Embryonic facial prominence (tissue), 1 donor: ENCODE measurements around the gene SOBP.

ENCODE experiments used
- DNase-seq: peaks from one replicate; pipeline ENCODE4 v3.0.0-alpha.2; 2016; ENCODE audit errors: extremely low spot score

SOBP gene

GRCh38 chr6:107614828-107615227 is 124.9 kb downstream of the SOBP start:
- DNase-seq: no peak

GRCh38 chr6:107616775-107617174 is 126.9 kb downstream of the SOBP start:
- DNase-seq: no peak

DNA sequence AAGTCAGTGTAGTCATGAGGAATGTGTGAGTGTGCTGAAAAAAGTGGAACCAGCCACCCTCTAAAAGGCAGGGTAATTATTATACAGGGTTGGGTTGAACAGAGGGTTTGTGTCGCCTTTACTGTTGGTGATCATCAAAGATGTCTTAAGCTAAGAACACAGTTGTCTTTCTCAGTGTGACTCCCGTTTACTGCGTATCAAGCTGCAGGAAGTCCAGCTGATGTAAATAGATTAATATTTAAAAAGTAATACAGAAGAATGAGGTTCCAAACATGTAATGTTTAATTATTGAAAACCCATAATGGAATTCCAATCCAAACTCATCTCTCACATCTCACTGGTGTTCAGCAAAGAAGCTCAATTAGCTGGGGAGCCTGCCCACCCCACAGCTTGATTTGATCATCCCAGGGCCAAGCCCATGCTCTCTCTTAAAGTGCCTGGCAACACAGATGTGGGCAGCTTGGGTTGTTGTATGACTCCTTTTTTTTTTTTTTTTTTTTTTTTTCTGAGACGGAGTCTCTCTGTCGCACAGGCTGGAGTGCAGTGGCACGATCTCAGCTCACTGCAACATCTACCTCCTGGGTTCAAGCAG is 127.5 kb downstream of the SOBP start:
- DNase-seq: no peak

GRCh38 chr6:107618672-107619071 is 128.8 kb downstream of the SOBP start:
- DNase-seq: no peak

- DNase-seq: no peak
Observed at GRCh38 chr6:107620732-107621131, 130.8 kb downstream of the SOBP start.

GRCh38 chr6:107621229-107621937 is 131.5 kb downstream of the SOBP start:
- no peak for DNase-seq

DNA sequence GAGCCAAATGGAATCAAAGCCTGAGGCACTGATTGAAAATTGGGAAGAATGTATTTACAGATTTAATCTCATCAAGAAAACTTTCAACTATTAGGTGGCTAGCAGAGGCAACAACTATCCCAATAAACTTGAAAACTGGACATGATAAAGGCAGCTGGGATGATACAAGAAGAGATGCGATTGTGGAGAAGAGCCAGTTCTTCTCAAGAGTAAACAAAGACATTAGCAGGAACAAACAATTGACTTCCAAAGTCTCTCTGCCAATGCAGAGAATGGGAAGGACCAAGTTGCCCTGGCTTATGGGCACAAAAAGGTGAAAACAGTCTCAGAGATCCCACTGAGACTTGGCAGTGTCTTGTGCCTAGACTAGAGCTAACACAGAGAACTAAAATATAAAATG is 132.4 kb downstream of the SOBP start:
- no peak for DNase-seq

DNA sequence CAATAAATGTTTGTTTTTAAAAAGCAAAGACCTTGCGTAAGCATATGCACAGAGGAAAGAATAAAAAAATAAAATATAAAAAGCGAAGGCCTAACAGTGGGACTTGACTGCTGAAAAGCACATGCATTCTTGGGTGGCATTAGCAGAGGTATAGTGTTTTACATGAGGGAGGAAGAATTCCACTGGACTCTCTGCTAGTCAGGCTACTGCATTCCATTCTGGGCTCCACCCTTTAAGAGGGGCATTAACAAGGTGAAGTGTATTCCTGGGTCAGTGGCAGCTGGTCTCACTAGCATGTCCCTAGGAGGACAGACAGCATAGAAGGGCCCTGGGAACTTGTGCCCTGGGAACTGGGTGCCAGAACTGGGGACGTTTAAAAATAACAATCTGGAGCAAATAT is 134.1 kb downstream of the SOBP start:
- DNase-seq: no peak

GRCh38 chr6:107624541-107624940 is 134.6 kb downstream of the SOBP start:
- no peak for DNase-seq

DNA sequence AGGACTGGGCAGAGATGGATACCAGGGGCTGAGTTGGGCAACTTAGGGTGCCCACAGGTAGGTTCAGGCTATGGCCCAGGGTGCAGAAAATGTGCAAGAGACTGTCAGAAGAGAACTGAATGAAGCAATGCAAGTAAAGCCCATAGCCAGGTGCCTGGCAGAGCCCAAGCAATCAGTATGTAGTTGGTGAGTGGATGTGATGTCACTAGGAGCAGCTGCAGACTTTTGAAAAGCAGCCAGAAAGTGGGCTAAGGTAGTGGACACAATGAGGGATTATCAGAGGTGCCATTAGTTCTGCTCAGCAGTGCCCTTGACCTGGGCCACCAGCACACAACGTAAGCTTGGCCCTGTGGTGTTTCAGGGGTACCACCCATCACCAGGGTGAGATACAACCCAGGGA is 135.3 kb downstream of the SOBP start:
- DNase-seq: no peak

GRCh38 chr6:107626645-107627044 is 136.7 kb downstream of the SOBP start:
- DNase-seq: no peak

GRCh38 chr6:107627969-107628368 is 138.1 kb downstream of the SOBP start:
- DNase-seq: no peak

DNA sequence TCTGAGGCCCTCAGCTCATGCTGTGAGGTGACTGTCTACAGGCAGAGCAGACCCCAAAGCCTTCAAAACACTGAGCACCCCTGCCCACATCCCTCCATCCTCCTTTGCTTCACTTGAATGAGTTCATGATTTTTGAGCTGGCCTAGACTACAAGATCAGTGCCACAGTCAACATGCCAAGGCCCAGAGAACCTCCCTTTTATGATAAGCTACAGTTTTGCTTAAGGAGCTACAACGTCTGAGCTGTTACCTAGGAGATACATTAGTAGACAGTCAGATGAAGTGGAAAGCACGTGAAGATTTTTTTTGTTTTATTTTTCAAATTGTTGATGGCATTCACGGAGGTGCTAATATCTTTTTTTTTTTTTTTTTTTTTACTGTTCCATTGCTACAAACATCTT is 139.0 kb downstream of the SOBP start:
- no peak for DNase-seq

- DNase-seq: no peak
Observed at GRCh38 chr6:107629548-107630129, 139.7 kb downstream of the SOBP start.

- no peak for DNase-seq
Observed at GRCh38 chr6:107630348-107630977, 140.5 kb downstream of the SOBP start.

DNA sequence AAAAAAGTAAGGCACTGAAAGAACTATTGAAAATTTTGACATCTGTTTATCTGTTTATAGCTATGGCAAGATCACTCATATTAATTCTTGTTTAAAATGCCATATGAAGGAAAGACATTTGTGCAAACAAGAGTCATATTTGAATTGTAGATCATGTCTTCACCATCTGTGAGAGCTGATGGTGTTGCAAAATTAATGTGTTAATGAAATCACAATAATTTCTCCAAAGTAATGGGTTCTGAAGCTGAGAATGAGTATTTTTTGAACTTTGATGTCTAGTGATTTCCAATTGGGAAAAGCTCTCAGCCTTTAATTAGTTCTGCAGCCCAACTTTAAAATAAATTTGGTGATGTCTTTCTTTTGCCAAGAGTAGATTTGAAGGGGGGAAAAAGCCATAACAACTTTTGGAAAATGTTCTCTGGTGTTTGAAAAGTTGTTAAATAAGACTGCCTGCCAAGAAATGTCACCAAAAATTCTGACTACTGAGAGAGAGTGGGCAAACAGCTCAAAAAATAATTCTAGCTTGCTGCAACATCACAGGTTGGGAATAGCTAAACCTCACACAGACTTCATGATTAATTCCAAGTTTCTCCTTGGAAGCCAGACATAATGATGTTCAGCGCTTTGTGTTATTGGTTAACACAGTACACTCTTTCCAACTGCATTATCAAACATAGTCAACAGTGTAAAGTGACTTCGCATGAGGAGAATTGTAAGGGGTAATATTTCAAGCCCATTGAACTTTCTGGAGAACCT is 142.6 kb downstream of the SOBP start:
- DNase-seq: no peak

DNA sequence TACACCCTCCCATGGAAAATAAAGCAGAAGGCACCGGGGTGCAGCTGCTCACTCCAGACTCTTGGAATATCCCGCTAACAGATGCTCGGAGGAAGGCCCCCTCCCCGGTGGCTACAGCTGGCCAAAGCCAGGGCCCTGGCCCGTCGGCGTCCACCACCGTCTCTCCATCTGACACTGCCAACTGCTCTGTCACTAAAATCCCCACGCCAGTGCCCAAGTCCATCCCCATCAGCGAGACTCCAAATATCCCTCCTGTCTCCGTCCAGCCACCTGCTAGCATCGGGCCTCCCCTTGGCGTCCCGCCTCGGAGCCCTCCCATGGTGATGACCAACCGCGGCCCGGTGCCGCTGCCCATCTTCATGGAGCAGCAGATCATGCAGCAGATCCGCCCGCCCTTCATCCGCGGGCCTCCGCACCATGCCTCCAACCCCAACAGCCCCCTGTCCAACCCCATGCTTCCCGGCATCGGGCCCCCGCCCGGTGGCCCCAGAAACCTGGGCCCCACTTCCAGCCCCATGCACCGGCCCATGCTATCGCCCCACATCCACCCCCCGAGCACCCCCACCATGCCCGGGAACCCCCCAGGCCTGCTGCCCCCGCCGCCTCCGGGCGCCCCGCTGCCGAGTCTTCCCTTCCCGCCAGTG is 143.9 kb downstream of the SOBP start:
- DNase-seq: no peak

- no peak for DNase-seq
Observed at GRCh38 chr6:107634324-107635056, 144.6 kb downstream of the SOBP start.

DNA sequence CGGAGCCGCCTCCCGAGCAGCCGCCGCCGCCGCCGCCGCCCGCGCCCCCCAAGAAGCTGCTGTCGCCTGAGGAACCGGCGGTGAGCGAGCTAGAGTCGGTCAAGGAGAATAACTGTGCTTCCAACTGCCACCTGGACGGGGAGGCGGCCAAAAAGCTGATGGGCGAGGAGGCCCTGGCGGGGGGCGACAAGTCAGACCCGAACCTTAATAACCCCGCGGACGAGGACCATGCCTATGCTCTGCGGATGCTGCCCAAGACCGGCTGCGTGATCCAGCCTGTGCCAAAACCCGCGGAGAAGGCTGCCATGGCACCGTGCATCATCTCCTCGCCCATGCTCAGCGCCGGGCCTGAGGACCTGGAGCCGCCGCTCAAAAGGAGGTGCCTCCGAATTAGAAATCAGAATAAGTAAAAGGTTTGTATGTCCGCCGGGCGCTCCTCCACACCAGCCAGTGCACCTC is 145.2 kb downstream of the SOBP start:
- no peak for DNase-seq

GRCh38 chr6:107636486-107636885 is 146.6 kb downstream of the SOBP start:
- no peak for DNase-seq
